ENCODE results near the gene DSE.

DNA sequence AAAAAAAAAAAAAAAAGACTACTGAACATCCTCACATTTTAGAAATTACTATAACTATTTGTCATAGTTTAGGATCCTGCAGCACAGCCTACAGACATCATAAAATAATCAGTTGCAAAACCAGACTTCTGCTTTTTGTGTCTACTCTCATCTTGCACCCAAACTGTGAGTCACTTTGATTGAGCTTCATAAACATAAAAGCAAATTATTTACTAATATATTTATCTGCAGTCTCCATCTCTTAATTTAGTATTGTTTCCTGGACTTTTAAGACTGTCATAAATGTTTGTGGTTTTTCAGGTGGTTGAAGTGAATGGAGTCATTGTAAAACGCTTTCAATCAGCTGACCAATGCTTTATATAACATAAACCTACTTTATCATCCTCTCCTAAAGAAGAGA is 75.7 kb downstream of the DSE start:
- TF ChIP-seq, protein P1, sequence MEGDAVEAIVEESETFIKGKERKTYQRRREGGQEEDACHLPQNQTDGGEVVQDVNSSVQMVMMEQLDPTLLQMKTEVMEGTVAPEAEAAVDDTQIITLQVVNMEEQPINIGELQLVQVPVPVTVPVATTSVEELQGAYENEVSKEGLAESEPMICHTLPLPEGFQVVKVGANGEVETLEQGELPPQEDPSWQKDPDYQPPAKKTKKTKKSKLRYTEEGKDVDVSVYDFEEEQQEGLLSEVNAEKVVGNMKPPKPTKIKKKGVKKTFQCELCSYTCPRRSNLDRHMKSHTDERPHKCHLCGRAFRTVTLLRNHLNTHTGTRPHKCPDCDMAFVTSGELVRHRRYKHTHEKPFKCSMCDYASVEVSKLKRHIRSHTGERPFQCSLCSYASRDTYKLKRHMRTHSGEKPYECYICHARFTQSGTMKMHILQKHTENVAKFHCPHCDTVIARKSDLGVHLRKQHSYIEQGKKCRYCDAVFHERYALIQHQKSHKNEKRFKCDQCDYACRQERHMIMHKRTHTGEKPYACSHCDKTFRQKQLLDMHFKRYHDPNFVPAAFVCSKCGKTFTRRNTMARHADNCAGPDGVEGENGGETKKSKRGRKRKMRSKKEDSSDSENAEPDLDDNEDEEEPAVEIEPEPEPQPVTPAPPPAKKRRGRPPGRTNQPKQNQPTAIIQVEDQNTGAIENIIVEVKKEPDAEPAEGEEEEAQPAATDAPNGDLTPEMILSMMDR (IDR thresholded peaks at IDR 0.05): no peak
- no peak for TF ChIP-seq EZH2 (IDR thresholded peaks at IDR 0.05; ENCODE audit: borderline replicate concordance, insufficient read depth, low read depth, low read length, poor library complexity, severe bottlenecking)
